GM21576 (cell line): ENCODE data around the gene CLEC18B.
"Not testable (repeated sequence)": the region's sequence is repeated elsewhere in the genome, so short reads cannot be mapped to it uniquely, and the experiment has no call there.

Source experiments
- ATAC-seq: cut with Tn5 transposase; IDR thresholded peaks from one replicate; pipeline ENCODE4 v1.9.1; 2021; ENCODE audit warnings: mild to moderate bottlenecking, moderate library complexity; ENCODE audit not compliant: unreplicated experiment

Gene CLEC18B

DNA sequence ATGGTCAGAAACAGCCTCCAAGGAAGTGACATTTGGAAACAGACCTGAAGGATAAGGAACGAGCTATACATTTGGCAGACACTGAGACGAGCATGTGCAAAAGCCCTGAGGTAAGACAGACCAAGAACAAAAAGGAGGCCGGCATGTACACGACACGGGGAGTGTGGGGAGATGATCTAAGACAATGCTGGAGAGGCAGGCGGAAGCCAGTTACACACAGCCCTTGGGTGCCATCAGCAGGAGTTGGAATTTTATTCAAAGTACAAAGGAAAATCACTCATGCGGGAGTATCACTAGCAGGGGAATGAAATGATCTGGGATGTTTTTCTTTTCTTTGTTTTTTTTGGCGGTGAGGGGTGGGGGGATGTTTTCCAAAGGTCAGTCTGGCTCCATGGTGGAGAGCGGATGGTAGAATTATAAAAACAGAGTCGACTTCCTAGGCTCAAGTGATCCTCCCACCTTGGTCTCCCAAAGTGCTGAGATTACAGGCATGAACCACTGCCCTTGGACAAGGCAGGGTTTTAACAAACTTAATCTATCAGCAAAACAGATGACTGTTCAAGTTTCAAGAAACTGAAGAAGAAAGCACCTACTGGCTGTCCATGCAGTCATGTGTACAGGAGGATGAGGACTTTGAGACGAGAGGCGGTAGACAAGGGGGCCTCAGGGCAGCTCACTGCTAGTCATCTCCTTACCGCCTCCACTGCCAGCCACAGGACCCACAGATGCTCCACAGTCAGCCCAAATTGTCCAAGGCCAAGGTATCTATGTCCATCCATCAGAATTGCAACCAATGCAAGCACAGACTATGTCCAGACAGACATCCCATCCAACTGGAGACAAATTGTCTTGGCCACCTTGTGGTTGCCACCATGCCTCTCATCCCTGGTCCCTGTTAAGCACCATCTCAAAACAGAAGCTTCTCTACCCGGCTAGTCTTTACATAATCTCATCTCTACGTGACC is 59.4 kb downstream of the CLEC18B start:
- ATAC-seq = not testable (repeated sequence)
